Measurements from ENCODE around the gene PAK4.
"Not testable (repeated sequence)": the region's sequence is repeated elsewhere in the genome, so short reads cannot be mapped to it uniquely, and the experiment has no call there.

Gene PAK4

DNA sequence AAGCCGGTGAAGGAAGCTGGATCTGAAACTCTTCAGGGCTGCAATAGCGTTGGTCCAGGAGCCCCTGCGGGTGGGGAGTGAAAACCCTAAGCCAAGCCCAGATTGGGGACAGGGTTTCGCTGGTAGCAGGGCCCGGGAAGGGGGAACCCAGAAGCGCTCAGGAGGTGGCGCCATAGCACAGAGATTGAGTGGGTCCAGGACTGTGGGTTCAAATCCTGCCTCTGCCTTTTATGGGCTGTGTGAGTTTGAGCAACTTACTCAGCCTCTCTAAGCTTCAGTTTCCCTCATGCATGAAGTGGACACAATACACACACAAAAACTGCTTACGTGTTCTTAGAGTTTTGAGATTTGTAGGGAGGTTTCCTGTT lies 86.8 kb downstream of the PAK4 start:
- DNase-seq: peak; percentile 56

- DNase-seq: not testable (repeated sequence)
Measured at GRCh38 chr19:39215323-39215722, 89.7 kb downstream of the PAK4 start.

- DNase-seq: no peak
Measured at GRCh38 chr19:39217094-39217493, 91.5 kb downstream of the PAK4 start.

GRCh38 chr19:39218230-39219007 lies 92.8 kb downstream of the PAK4 start:
- DNase-seq: no peak

DNA sequence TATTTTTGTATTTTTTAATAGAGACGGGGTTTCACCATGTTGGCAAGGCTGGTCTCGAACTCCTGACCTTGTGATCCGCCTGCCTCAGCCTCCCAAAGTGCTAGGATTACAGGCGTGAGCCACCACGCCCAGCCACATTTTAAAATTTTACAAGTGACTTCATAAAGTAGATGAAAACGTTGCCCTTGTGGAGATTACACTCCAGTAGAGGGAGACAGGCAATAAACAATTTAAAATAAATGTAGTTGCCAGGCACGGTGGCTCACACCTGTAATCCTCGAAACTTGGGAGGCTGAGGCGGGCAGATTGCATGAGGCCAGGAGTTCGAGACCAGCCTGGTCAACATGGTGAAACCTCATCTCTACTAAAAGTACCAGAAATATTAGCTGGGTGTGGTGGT lies 93.5 kb downstream of the PAK4 start:
- DNase-seq: not testable (repeated sequence)

GRCh38 chr19:39223703-39224279 lies 98.2 kb downstream of the PAK4 start:
- DNase-seq: no peak

- DNase-seq: no peak
Measured at GRCh38 chr19:39224910-39225309, 99.3 kb downstream of the PAK4 start.

Measured in activated CD4-positive, alpha-beta T cell treated with anti-CD3 and anti-CD28 coated beads, Interleukin-2, amount 50 U/mL, for 1 hour (primary cell).